Panc1 (cell line): ENCODE results near the gene SLC16A3. TPM values are rescaled to one million over a fixed set of nuclear protein-coding genes. Genes with fewer than 3 reads are reported as not detected.
"Not testable (repeated sequence)": the region's sequence is repeated elsewhere in the genome, so short reads cannot be mapped to it uniquely, and the experiment has no call there.

Experiments used
- ATAC-seq: fragments of 200-7000 bp; cut with Tn5 transposase; 2 replicates; pipeline ENCODE4 v1.9.1; 2020; ENCODE audit warnings: mild to moderate bottlenecking, moderate library complexity
- BruUV-seq: library from RNA; stranded (reverse); fragments of 400-500 nt; replicated peaks from 2 replicates; lab custom pipeline; 2021; lab: Mats Ljungman, UMichigan
- CTCF ChIA-PET: fragments of 300-600 bp; sonication (Branson Sonifier 250); formaldehyde crosslinking; loops from one replicate; lab custom pipeline; 2022; ENCODE audit warnings: antibody characterized with exemption; lab: Charles Lee
- POLR2A ChIA-PET: fragments of 300-600 bp; sonication (Branson Sonifier 250); formaldehyde crosslinking; loops from one replicate; lab custom pipeline; 2022; ENCODE audit warnings: antibody characterized with exemption; lab: Charles Lee
- DNase-seq: peaks from one replicate; pipeline ENCODE4 v3.0.0-alpha.2; 2010; ENCODE audit warnings: low read depth, low spot score
- H3K27ac ChIP-seq: 2 replicates; pipeline ENCODE4 v1.5.1; 2011; ENCODE audit warnings: mild to moderate bottlenecking, low read length, inconsistent platforms
- H3K27me3 ChIP-seq: fragments of 200-500 bp; sonication (Bioruptor generic); 2 replicates; pipeline ENCODE4 v1.6.0; 2014; ENCODE audit warnings: low read length, inconsistent platforms; ENCODE audit not compliant: control insufficient read depth, insufficient read depth
- H3K36me3 ChIP-seq: fragments of 200-500 bp; sonication (Bioruptor generic); 2 replicates; pipeline ENCODE4 v1.5.1; 2014; ENCODE audit warnings: inconsistent platforms, mild to moderate bottlenecking, low read length, moderate library complexity; ENCODE audit not compliant: control insufficient read depth, insufficient read depth
- H3K4me1 ChIP-seq: 2 replicates; pipeline ENCODE4 v1.5.1; 2011; ENCODE audit warnings: inconsistent platforms, mild to moderate bottlenecking, low read length, moderate library complexity; ENCODE audit not compliant: control insufficient read depth, insufficient read depth
- H3K4me3 ChIP-seq, 2 experiments: 2 replicates each; pipeline ENCODE4 v1.5.1; 2011 to 2012; ENCODE audit warnings: low read depth in 2 of 2, low read length in 2 of 2, mild to moderate bottlenecking in 2 of 2, inconsistent platforms in 1 of 2, moderate library complexity in 1 of 2
- H3K9me3 ChIP-seq: fragments of 200-500 bp; sonication (Bioruptor generic); 2 replicates; pipeline ENCODE4 v1.5.1; 2014; ENCODE audit warnings: low read depth, mild to moderate bottlenecking, inconsistent platforms, low read length, moderate library complexity; ENCODE audit not compliant: control insufficient read depth, insufficient read depth
- CTCF ChIP-seq: fragments of 450-650 bp; IDR thresholded peaks from 2 replicates; pipeline ENCODE4 v1.5.1; 2017; ENCODE audit warnings: mild to moderate bottlenecking
- POLR2AphosphoS5 ChIP-seq: IDR thresholded peaks from 2 replicates; pipeline ENCODE4 v1.6.1; 2012; ENCODE audit warnings: mild to moderate bottlenecking, low read depth, low read length, moderate library complexity
- REST ChIP-seq, 2 experiments: IDR thresholded peaks; 2 replicates each; pipeline ENCODE4 v1.6.1; 2011 to 2012; ENCODE audit warnings: low read depth in 2 of 2, control low read depth in 1 of 2, low read length in 1 of 2, mild to moderate bottlenecking in 1 of 2, moderate library complexity in 1 of 2; ENCODE audit not compliant: insufficient read depth in 1 of 2
- SIN3A ChIP-seq: IDR thresholded peaks from 2 replicates; pipeline ENCODE4 v1.6.1; 2012; ENCODE audit warnings: low read depth, mild to moderate bottlenecking, low read length, moderate library complexity, borderline replicate concordance; ENCODE audit not compliant: insufficient read depth
- TCF7L2 ChIP-seq: IDR thresholded peaks from 2 replicates; pipeline ENCODE4 v1.6.1; 2011; ENCODE audit warnings: mild to moderate bottlenecking, low read depth, low read length, inconsistent platforms
- in situ Hi-C: cut with HindIII; loops from 2 replicates; pipeline ENCODE4 v1.10.0; 2016; ENCODE audit warnings: low sequenced_read_pairs, low pct_unique_long_range_greater_than_20kb
- intact Hi-C: fragments of 100-400 bp; cut with micrococcal nuclease; formaldehyde crosslinking; loops from one replicate; pipeline ENCODE4 v1.10.0; 2022; ENCODE audit not compliant: unreplicated experiment
- total RNA-seq: library from RNA; stranded (reverse); gene quantifications from one replicate; pipeline ENCODE4 v1.2.1, GENCODE V29; 2021; ENCODE audit not compliant: unreplicated experiment

The SLC16A3 gene
- total RNA-seq, 1 experiment from 2014 or later: 581 TPM

GRCh38 chr17:82188001-82188961, 40.6 kb upstream of the SLC16A3 start:
- H3K27me3 ChIP-seq: no peaks in the 10 kb centered on the region
- POLR2A ChIA-PET: no interaction called here
- ATAC-seq (peak; percentile 43; the same call in 1 of the 2 replicates), DNase-seq (no peak)
- CTCF ChIA-PET: interaction anchor here (0.6 kb wide), 1 partner anchor 86 kb away, joined by 5 read pairs; no protein-coding TSS in a partner anchor
- no peaks in the 10 kb centered on the region; the same call in 1 of the 2 replicates for H3K36me3 ChIP-seq
- in situ Hi-C loops: no loop called here
- H3K27ac ChIP-seq: no peak overlapping the region
- H3K4me3 ChIP-seq: no peak overlapping the region
- intact Hi-C loops: no loop called here
- no peaks in the 10 kb centered on the region for H3K9me3 ChIP-seq
- BruUV-seq: no TSS peak
- no peaks in the 10 kb centered on the region for H3K4me1 ChIP-seq
- no peak for TF ChIP-seq CTCF
- TF ChIP-seq POLR2AphosphoS5: no peak
- TF ChIP-seq REST (IDR thresholded peaks at IDR 0.05; ENCODE audit: insufficient read depth in 1 of 2, low read depth in 2 of 2, low read length in 1 of 2): no peak

GRCh38 chr17:82193050-82193449, 35.8 kb upstream of the SLC16A3 start:
- POLR2A ChIA-PET, H3K27ac ChIP-seq, BruUV-seq, CTCF ChIA-PET, ATAC-seq, DNase-seq, H3K36me3 ChIP-seq, H3K9me3 ChIP-seq, H3K4me1 ChIP-seq, H3K4me3 ChIP-seq, intact Hi-C loops, in situ Hi-C loops, H3K27me3 ChIP-seq: not testable (repeated sequence)

- no TSS peak for BruUV-seq
- H3K27ac ChIP-seq: no peak overlapping the region
- TF ChIP-seq POLR2AphosphoS5: no peak
- TF ChIP-seq SIN3A: no peak
- TF ChIP-seq CTCF: no peak
- no peak for TF ChIP-seq TCF7L2
- TF ChIP-seq REST (IDR thresholded peaks at IDR 0.05; ENCODE audit: insufficient read depth in 1 of 2, low read depth in 2 of 2, low read length in 1 of 2): no peak
- H3K4me1 ChIP-seq: no peaks in the 10 kb centered on the region
- in situ Hi-C loops: no loop called here
- no peaks in the 10 kb centered on the region for H3K9me3 ChIP-seq
- DNase-seq (no peak), ATAC-seq (no peak)
- intact Hi-C loops: no loop called here
- no peak overlapping the region for H3K4me3 ChIP-seq
- no peaks in the 10 kb centered on the region for H3K36me3 ChIP-seq
- H3K27me3 ChIP-seq: no peaks in the 10 kb centered on the region
- POLR2A ChIA-PET: no interaction called here
- CTCF ChIA-PET: no interaction called here
These were observed 35.2 kb upstream of the SLC16A3 start for GRCh38 chr17:82193520-82194220.
